Activated effector memory CD4-positive, alpha-beta T cell treated with anti-CD3 and anti-CD28 coated beads, Interleukin-2, amount 50 U/mL, for 16 hours (primary cell): ENCODE measurements around the gene CXorf49B.
"Not testable (repeated sequence)": the region's sequence is repeated elsewhere in the genome, so short reads cannot be mapped to it uniquely, and the experiment has no call there.

ENCODE experiments used
- DNase-seq: peaks from one replicate; pipeline ENCODE4 v3.0.0-alpha.2; 2020

The CXorf49B gene

DNA sequence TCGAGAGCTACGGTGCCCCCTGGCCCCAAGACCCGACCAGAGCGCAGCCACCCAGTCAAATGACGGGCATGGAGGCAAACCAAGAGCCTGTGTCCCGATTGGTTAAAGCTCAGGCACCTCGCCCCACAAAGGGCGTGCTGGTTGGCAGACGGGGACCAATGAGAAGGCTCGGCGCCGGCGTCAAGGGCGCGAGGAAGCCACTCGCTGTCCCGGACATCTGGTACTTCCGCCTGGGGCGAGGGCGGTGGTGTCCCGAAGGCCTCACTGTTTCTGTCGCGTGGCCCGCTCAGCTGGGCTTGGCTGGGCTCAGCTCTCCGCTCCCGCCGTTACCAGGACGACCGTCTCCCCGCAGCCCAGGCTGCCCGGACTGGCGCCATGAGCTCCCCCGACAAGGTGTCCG, at the start of gene CXorf49B:
Gene CXorf49B (plus strand): TSS at position 301 of the 400 bp plus-strand sequence. CDS start 75 bp downstream, at position 376.
- DNase-seq, result not testable (repeated sequence)

DNA sequence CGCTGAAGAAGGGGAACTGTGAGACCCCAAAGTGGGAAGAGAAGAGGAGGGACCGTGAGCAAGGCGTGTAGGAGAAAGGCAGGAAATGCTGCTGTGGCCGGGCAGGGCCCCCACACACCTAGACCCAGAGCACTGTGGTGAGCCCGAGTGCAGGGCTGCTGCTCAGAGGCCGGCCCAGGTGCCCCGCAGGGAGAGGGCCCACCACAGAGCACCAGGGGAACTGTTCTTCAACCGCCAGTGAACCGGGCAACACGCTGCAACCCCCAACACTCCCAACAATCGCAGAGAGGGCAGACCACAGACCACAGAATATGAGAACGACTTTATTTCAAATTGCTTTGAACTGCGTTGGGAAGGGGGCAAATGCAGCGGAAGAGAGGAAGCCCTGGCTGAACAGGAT, 49.1 kb upstream of the CXorf49B start:
- not testable (repeated sequence) for DNase-seq

DNA sequence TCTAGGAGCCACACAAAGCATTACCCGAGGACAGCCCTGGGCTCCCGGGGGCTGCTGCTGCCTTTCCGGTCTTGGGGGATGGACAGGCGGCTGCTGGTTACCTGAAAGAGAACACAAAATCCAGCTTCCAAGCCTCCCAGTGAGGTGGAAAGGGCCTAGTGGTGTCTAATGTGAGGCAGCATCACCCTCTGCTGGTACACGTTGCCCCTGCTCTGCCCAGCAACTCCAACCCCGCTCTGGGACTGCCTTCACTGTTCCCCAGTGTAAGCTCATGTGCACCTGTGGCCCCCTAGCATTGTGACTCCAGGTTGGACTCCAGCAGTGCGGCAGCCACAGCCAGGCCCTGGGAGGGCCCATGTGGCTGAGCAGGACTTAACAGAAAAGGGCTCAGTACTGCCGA, 47.6 kb upstream of the CXorf49B start:
- DNase-seq, result not testable (repeated sequence)

DNA sequence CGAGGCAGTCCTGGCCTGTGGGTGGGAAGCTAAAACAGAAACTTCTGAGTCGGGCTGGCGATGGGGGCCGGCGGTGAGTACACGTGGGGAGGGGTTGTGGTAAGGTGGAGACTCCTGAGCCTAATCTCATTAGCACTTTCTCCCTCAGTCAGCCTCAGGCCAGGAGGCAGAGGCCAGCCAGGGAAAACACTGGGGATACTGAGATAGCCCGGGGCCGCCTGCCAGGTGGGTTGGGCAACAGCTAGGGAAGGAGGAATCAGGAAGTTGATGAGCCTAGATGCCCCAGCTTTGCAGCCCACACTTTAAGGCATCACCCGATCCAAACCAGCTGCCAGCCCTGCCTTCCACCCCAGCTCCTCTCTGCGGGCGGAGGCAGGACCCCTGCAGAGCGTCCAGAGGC, 46.8 kb upstream of the CXorf49B start:
- not testable (repeated sequence) for DNase-seq

DNA sequence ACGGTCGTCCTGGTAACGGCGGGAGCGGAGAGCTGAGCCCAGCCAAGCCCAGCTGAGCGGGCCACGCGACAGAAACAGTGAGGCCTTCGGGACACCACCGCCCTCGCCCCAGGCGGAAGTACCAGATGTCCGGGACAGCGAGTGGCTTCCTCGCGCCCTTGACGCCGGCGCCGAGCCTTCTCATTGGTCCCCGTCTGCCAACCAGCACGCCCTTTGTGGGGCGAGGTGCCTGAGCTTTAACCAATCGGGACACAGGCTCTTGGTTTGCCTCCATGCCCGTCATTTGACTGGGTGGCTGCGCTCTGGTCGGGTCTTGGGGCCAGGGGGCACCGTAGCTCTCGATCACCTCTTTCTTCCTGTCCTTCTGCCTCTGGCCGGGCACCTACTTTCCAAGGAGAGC, 45.0 kb upstream of the CXorf49B start, which contains the start of gene CXorf49:
Gene CXorf49 (minus strand): TSS at position 101 of the 400 bp plus-strand sequence. CDS start 134 bp downstream, outside the sequence.
- DNase-seq, result not testable (repeated sequence)

DNA sequence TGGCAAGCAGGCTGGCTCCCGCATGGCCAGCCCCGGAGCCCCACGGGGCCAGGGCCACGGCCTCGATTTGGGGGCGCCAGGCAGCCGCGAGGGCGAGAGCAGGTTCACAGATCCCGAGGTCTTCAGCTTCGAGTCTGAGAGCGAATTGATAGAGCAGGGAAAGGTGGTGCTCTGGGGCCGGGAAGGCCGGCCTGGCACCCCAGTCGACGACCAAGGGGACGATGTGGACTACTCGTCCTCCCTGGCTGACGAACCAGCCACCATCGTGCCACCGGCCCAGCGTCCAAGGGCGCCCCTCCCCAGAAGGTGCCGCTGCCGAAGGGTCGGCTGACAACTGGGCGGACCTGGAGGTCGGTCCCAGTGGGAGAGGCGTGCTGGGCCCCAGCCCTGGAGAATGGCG, 44.0 kb upstream of the CXorf49B start:
- DNase-seq, result peak; percentile 6

DNA sequence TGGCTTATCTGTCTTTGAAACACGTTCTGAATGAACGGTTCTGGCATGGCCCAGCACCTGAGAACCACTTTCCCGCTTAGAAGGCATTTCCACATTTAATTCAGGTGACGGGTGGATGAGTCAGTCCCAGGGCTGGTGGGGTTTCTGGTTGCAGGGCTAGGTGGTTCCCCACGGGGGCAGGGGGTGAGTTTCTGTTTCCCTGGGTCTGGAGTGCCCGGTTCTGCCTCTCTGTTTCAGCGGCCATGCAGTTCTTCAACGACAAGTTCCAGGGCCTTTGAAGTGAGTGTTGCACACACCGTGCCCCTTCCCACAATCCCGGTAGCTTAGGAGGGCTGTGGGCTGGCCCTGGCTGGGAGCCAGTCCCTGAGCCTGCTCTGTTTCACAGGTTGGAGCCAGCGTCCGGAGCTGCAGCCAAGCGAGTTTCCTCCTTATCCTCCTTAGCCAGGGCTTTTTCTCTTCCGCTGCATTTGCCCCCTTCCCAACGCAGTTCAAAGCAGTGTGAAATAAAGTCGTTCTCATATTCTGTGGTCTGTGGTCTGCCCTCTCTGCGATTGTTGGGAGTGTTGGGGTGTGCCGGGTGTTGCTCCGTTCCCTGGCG, 42.8 kb upstream of the CXorf49B start:
- DNase-seq, result not testable (repeated sequence)

DNA sequence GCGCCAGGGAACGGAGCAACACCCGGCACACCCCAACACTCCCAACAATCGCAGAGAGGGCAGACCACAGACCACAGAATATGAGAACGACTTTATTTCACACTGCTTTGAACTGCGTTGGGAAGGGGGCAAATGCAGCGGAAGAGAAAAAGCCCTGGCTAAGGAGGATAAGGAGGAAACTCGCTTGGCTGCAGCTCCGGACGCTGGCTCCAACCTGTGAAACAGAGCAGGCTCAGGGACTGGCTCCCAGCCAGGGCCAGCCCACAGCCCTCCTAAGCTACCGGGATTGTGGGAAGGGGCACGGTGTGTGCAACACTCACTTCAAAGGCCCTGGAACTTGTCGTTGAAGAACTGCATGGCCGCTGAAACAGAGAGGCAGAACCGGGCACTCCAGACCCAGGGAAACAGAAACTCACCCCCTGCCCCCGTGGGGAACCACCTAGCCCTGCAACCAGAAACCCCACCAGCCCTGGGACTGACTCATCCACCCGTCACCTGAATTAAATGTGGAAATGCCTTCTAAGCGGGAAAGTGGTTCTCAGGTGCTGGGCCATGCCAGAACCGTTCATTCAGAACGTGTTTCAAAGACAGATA, 2.4 kb upstream of the CXorf49B start:
- not testable (repeated sequence) for DNase-seq

DNA sequence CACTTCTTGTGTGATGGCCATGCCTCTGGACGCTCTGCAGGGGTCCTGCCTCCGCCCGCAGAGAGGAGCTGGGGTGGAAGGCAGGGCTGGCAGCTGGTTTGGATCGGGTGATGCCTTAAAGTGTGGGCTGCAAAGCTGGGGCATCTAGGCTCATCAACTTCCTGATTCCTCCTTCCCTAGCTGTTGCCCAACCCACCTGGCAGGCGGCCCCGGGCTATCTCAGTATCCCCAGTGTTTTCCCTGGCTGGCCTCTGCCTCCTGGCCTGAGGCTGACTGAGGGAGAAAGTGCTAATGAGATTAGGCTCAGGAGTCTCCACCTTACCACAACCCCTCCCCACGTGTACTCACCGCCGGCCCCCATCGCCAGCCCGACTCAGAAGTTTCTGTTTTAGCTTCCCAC, 1.7 kb downstream of the CXorf49B start:
- DNase-seq, result not testable (repeated sequence)

DNA sequence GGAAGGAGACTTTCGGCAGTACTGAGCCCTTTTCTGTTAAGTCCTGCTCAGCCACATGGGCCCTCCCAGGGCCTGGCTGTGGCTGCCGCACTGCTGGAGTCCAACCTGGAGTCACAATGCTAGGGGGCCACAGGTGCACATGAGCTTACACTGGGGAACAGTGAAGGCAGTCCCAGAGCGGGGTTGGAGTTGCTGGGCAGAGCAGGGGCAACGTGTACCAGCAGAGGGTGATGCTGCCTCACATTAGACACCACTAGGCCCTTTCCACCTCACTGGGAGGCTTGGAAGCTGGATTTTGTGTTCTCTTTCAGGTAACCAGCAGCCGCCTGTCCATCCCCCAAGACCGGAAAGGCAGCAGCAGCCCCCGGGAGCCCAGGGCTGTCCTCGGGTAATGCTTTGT, 2.5 kb downstream of the CXorf49B start:
- not testable (repeated sequence) for DNase-seq

DNA sequence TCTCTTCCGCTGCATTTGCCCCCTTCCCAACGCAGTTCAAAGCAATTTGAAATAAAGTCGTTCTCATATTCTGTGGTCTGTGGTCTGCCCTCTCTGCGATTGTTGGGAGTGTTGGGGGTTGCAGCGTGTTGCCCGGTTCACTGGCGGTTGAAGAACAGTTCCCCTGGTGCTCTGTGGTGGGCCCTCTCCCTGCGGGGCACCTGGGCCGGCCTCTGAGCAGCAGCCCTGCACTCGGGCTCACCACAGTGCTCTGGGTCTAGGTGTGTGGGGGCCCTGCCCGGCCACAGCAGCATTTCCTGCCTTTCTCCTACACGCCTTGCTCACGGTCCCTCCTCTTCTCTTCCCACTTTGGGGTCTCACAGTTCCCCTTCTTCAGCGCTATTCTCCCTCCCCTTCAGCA, 4.0 kb downstream of the CXorf49B start:
- DNase-seq, result not testable (repeated sequence)

DNA sequence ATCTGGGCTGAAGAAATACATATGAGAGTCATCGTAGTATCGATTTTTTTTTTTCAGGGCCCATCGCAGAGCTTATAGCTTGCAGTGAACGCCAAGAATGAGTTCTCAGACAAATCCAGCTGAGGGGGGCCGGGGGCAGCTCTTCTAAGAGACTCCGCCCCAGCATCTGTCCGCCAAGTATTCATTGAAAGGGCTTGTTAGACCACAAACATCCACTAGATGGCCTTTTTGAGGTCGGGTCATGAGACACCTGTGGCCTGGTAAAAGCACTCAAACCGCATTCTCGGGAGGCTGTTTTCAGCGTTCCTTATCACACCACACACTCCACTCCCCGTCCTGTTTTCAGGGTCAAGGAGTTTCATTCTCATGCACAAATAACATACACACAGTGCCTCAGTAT, 15.2 kb downstream of the CXorf49B start:
- not testable (repeated sequence) for DNase-seq

DNA sequence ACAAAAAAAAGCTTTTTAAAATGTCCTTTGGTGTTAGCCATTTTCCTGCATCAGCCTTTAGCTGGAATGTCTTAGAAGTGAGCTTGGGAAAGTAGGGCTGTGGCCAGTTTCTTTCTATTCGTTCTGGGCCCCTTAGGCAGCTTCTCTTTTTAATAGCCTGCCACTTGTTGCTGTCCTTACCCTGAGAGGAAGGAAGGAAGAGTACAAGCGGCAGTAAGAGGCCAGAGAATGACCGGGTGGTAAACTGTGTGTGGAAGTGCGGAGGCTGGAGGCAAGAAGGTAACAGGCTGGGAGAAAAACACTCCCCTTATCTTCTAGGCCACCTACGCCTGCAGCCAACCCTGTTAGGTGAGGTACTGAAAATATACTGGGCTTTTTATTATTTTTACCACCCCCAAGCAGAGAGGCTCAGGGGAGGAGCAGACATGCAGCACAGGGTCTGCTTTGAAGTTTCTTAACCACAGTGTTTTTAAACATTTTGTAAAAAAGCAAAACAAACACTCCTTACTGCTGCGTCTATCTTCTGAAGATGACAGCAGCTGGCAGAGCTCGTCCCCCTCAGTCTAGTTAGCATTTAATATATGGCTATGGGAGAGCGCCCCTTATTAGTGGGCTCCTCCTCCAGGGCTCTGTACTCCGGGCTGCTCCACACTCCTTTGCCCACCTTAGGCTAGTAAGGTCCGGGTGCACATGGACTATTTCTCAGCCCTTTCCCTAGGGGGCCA, 19.2 kb downstream of the CXorf49B start:
- DNase-seq, result not testable (repeated sequence)

DNA sequence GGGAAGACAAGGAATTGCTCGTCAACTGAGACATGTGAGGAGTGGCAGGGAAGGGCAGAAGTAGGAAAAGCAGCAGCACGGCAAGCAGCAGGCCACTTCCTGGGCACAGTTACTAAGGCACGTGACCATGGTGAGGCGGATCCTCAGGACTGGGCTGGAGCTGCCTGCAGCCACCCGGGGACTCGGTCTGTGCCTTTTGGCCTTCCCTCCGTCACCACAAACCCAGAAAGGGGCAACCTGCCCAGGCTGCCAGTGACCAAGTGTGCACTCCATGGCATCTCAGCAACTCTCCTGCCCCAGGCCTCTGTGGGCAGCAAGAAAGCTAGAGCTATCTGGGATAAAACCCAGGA, 19.8 kb downstream of the CXorf49B start:
- not testable (repeated sequence) for DNase-seq

DNA sequence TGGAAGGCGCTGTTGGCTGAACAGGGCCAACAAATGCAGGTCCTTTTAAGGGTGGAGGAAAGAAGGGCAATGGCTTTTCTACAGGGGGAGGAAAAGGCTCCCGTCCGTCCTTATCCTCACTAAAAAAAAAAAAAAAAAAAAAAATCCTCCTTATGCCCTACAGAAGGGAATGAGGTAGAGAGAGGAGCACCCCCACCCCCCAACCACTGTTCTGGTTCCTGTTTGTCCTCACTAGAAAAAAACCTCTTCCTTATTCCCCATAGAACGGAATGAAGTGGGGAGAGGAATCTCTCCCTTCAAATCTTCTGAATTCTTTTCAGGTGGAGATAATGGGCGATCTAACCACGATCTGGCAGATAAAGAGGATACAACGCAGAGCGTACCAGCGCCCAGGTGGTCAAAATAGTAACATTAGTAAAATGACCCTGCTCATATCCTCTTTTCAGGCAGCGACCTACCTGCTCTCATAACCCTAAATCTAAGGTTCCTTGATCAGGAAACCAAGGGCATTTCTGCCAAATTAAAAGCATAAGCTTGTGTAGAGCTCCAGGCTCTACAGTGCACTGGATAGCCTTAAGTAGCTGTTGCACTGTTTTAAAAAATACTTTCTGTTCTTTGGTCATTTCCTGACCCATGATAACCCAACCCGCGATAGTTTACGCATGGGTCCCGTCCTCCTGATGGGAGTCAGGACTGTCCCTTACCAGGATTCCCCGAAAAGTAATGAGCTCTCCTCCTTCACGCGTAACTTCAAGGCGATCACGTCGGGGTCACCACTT, 20.6 kb downstream of the CXorf49B start:
- not testable (repeated sequence) for DNase-seq

DNA sequence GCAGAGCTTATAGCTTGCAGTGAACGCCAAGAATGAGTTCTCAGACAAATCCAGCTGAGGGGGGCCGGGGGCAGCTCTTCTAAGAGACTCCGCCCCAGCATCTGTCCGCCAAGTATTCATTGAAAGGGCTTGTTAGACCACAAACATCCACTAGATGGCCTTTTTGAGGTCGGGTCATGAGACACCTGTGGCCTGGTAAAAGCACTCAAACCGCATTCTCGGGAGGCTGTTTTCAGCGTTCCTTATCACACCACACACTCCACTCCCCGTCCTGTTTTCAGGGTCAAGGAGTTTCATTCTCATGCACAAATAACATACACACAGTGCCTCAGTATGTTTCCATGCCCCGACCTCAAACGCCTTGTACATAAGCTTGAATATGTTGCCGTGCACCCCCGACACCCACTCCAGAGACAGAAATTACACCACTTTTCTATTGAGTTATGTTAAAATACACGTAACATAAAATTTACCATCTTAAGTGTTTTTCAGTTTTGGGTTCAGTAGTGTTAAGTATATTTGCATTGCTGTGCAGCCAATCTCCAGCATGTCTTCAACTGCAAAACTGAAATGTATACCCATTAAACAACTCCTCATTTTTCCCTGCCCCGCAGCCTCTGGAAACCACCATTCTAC, 21.3 kb downstream of the CXorf49B start:
- not testable (repeated sequence) for DNase-seq

DNA sequence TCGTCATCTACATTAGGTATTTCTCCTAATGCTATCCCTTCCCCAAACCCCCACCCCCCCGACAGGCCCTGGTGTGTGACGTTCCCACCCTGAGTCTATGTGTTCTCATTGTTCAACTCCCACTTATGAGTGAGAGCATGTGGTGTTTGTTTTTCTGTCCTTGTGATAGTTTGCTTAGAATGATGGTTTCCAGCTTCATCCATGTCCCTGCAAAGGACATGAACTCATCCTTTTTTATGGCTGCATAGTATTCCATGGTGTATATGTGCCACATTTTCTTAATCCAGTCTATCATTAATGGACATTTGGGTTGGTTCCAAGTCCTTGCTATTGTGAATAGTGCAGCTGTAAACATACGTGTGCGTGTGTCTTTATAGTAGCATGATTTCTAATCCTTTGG, 43.3 kb downstream of the CXorf49B start:
- DNase-seq, result not testable (repeated sequence)

DNA sequence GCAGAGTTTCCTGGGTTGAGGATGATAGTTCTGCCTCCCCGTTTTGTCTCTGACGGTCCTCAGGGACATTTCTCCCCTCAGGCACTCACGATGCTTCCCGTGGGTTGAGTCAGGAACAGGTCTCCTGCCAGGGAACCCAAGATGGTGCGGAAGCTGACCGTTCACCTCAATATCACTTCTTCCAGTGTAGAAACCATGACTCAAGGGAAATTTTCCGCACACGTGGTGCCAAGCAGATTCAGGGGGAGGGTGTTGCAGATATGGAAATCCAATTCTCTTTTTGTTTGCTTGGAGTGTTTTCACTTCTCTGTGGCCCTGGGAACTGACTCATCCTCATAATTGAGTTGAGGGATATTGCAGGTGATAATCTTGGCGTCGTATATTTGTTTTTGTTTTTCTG, 46.7 kb downstream of the CXorf49B start:
- no peak for DNase-seq

DNA sequence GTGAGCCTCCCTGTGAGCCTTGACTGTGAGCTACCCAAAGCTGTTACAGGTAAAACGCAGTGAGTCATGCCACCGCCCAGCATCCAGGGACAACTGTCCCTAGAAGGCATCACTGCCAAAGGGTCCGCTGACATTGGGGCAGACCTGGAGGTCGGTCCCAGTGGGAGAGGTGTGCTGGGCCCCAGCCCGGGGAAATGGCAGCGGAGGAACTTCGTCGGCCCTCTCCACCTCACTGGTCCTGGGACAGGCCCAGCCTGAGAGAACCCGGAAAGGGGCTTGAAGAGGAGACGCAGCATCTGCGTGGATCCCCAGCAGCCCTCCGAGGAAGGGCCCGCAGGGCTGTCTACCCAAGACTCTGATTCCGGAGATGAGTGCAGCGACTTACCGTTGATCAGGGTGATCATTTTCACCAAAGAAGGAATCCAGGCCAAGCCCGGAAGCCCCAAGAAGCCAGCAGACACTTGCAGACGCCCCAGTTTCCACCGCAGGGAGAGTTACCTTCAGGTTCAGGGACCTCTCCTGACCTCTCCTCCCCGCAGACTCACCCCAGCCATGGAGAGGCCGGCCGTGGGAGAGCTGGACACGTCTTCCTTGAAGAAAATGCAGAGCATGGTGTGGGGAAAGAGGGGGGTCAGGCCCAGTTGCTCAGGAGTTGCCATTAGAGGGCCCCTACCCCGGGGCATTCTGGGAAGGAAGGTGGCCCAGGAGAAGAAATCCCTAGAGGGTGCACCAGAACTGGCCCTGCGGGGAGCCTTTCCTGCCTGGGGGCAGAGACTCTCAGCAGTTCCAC, 51.2 kb downstream of the CXorf49B start:
- no peak for DNase-seq

DNA sequence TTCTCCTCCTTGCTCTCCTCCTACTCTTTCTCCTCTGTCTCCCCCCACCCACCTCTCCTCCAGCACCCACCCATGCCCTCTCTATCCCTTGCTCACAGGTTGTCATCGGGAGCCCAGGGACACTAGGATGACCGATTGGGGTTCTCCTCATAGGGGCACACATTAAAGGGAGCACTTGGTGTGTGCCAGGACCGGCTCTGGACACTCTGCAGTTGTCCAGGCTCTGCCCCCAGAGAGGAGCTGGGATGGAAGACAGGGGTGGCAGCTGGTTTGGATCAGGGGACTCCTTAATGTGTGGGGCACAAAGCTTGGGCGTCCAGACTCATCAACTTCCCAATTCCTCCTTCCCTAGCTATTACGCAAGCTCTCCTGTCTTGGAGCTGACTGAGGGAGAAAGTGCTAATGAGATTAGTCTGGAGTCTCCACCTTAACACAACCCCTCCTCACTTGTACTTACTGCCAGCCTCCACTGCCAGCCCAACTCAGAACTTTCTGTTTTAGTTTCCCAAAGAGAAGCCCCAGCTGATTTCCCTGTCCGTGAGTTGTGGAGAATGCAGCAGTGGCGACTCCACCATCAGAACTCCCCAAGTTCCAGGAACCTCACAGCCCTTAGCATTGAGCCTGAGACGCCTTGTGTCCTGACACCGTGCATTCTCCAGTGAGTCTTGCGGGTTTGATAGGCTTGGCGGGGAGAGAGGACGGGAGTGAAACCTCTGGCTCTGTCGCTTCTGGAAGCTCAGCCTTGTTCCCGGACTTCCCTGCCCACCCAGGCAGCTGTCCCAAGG, 52.2 kb downstream of the CXorf49B start:
- no peak for DNase-seq

DNA sequence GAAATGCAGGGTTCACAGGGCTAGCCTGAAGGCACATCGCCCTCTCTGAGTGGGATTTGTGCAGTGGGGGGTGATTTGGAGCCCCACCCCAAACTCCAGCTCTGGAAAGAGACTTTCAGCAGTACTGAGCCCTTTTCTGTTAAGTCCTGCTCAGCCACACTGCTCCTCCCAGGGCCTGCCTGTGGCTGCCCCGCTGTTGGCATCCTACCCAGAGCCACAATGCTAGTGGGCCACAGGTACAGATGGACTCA, 52.7 kb downstream of the CXorf49B start:
- DNase-seq, result no peak
